Activated CD8-positive, alpha-beta memory T cell treated with anti-CD3 and anti-CD28 coated beads, Interleukin-2, amount 50 U/mL, for 24 hours (primary cell): ENCODE measurements around the gene FKBP5.
"Not testable (repeated sequence)": the region's sequence is repeated elsewhere in the genome, so short reads cannot be mapped to it uniquely, and the experiment has no call there.

ENCODE experiments used
- DNase-seq: peaks from one replicate; pipeline ENCODE4 v3.0.0-alpha.2; 2020; ENCODE audit errors: extremely low read depth

Gene FKBP5

DNA sequence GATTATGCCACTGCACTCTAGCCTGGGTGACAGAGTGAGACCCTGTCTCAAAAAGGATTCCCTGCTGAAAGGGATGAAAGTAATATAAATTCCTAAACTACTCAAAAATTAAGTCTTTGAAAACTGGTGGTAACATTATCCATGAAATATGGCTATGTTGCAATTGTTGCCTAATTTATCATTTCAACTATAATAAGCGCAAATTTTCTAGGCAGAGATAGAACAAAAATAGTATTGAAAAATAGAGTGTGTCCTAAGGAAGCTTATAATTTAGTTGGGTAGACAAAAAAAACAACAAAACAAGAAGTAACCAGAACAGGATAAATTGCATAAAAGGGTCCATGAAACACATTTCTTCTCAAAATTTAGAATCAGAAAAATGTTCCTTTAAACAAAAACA is 68.0 kb downstream of the FKBP5 start:
- no peak for DNase-seq

- no peak for DNase-seq
Observed at GRCh38 chr6:35613762-35614161, 75.0 kb downstream of the FKBP5 start.

DNA sequence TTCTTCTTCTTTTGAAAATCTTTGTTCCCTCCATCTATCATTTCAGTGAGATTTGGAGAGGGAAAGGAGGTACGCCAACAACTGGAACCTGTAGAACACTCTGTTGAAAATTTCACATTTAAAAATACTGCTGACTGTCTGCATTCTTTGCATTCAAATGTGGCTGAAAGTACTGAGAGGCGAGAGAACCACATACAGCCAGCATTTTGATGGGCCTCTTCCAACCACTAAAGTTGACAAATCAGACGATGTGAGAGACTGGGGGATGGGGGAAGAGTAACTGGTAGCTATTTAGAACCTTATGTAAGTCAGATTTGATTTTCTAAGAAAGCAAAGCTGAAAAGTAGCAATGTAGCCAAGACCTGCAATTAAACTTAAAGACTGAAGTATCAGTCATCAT is 77.5 kb downstream of the FKBP5 start:
- DNase-seq = no peak

GRCh38 chr6:35610830-35611229 is 77.9 kb downstream of the FKBP5 start:
- no peak for DNase-seq

DNA sequence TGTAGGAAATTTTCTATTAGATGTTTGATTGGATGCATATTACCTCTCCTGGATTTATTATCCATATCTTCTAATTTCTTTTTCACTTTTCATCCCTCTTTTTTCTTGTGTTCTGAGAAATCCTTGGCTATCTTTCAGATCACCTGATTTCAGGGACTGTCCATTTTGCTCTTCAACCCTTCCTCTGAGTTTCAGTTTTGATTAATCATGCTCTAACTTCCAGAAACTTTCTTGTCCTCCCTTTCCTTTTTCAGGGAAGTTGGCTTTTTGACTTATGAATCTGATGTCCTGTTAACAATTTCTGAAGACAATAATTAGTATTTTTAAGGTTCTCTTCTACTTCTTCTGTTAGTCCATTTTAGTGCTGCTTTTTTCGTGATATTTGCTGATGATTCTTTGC is 79.1 kb downstream of the FKBP5 start:
- no peak for DNase-seq

GRCh38 chr6:35607517-35608233 is 81.0 kb downstream of the FKBP5 start:
- no peak for DNase-seq

DNA sequence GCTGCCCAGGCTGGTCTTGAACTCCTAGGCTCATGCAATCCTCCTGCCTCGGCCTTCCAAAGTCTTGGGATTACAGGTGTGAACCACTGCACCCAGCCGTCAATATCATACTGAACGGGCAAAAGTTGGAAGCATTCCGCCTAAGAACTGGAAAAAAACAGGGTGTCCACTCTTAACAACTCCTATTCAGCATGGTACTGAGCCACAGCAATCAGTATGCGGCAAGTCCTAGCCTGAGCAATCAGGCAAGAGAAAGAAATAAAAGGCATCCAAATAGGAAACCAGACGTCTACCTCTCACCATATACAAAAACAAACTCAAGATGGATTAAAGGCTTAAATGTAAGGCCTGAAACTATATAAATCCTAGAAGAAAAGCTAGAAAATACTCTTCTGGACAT is 83.1 kb downstream of the FKBP5 start:
- DNase-seq = no peak

GRCh38 chr6:35603326-35604202 is 85.2 kb downstream of the FKBP5 start:
- DNase-seq = no peak

GRCh38 chr6:35602133-35602946 is 86.4 kb downstream of the FKBP5 start:
- DNase-seq = no peak

- no peak for DNase-seq
Observed at GRCh38 chr6:35601331-35602132, 87.2 kb downstream of the FKBP5 start.

DNA sequence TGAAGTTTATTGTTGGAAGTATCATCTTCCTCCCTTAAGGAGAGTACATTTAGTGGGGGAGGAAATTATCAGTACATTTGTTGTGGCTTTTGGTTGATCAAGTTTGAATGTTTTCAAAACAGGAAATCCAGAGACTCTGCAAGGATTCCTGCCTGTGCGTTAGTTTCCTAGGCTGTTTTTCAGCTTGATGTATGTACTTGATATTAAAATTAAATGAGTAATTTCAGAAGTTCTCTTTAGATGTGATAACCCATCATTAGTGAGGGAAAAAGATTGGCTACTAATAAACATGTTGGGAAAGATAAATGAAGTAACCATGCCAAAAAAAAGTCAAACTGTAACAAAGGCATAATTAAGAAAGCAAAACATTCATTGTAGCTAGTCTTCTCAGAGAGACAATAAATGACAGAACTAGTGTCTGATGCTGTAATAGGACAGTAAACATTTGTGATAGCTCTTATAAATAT is 88.0 kb downstream of the FKBP5 start:
- no peak for DNase-seq

- DNase-seq = no peak
Observed at GRCh38 chr6:35599761-35600658, 88.7 kb downstream of the FKBP5 start.

DNA sequence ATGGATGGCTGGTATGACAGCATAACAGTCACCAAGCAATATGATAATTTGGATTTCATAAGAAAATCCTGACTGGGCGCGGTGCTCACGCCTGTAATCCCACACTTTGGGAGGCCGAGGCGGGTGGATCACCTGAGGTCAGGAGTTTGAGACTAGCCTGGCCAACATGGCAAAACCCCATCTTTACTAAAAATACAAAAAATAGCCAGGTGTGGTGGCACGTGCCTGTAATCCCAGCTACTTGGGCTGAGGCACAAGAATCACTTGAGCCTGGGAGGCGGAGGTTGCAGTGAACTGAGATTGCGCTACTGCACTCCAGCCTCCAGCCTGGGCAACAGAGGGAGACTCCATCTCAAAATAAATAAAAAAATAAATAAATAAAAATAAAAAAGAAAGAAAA is 90.1 kb downstream of the FKBP5 start:
- not testable (repeated sequence) for DNase-seq

DNA sequence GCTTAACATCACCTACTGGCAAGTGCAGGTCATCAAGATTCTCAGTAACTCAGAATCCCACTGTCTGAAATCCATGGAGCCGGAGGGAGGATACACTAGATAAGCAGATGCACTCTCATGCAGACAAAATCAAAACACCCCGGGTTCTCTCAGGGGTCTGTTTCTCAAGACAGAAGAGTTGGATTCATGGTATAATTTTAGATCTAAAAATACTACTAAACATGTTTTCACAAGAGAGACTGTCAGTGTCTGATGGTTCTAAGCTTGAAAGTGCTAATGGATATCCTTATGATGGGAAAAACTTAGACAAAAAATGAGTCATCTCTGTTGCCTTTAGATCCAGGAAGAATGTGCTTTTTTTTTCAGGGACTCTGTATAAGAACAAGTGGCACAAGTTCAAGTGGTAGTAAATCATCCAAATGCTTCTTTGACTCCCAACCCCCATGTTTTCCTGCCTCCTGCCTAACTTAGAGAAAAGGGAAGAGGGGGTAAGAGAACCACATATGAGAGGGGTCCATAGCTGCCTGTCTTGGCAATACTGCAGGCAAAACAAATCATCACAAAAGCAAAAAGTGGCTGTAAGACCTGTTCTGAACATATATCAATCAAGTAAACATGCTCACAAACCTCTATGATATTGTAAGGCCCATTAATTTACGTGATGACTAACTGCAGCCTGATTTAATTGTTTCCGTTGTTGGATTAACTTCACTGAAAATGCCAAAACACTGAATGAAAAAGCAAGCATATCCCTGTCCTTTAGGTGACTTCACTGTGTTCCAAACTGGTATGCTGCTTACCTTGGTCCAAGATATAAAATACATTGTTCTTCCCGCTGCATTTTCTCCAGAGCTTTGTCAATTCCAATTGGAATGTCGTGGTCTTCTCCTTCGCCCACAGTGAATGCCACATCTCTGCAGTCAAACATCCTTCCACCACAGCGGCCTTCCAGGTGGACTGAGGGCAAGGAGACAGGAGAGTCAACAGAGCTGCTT is 92.0 kb downstream of the FKBP5 start:
- no peak for DNase-seq

GRCh38 chr6:35594503-35595186 is 94.1 kb downstream of the FKBP5 start:
- no peak for DNase-seq

DNA sequence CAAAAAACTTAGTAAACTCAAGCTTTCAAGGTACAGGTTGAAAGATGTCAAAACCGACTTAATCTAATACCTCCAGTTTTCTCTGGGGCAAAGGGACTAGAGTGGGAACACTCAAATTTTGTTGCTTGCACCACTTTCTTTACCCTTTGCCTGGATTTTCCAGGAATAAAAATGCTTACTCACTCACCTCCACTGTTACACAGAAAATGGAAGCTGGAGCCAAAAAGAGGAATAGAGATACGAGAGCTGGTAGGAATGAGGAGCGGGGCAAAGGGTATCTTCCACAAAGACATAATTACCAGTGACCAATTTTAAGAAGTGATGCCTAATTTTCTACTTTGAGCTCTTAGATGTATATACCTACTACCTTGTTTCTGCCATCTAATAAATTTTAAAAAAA is 96.5 kb downstream of the FKBP5 start:
- DNase-seq = no peak

DNA sequence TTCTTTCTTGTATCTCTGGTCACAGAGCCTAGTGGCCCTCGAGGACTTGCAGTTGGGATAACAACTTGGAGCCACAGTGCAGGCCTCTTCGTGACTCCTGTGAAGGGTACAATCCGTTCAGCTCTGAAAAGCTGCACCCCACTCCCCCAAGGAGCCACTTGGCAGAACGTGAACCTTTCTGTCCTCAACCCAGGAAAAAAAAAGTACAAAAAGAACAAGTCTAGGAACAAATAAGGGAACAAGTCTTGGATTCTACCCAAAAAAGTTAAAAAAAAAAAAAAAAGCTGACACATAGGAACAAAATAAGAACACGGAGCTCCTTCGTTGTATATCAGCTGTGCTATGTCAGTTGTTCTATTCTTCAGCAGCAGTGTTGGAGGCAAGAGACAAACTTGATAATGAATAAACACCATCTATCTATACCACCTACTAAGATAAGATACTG is 98.1 kb downstream of the FKBP5 start:
- DNase-seq = no peak

DNA sequence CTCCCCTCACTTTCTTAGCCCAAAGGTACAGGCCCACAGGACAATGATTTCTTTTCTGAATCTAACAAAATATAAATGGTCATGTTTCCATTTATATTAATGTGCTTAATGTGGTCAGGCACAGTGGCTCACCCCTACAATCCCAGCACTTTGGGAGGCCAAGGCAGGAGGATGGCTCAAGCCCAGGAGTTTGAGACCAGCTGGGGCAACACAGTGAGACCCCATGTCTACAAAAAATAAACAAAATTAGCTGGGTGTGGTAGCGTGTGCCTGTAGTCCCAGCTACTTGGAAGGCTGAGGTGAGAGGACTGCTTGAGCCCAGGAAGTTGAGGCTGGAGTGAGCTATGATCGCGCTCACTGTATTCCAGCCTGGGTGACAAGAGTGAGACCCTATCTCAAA is 98.8 kb downstream of the FKBP5 start:
- DNase-seq = no peak
